Measurements from ENCODE around the gene AOPEP. TPM values are rescaled to one million over a fixed set of nuclear protein-coding genes. Genes with fewer than 3 reads are reported as not detected.
A peak's percentile ranks its signal among the peaks of the same experiment; 100 is the strongest.

The AOPEP gene
- total and polyA plus RNA-seq, 12 donors, result 110 to 250 (median 161) TPM

DNA sequence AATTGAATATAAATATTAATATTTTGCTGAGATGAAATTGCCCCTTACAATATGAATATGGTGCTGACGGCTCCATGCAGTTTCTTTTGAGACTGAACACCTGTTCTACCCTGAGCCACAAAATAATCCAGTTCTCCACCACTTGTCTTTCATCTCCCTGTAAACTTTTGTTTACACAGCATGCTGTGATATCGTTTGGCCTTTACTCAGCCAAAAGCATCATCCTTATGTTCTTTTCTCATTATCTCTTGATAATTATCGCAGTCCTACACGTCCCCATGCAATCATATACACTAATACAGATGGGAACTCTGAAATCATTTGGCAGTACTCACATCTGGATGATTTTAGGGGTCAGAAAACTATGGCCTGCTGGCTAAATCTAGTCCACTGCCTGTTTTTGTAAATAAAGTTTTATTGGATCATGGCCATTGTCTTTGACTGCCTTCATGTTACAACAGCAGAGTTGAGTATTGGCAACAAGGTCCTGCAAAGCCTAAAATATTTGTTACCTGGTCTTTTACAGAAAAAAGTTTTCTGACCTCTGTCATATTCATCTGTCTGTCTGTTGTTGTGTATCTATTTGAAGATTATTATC lies 53.3 kb downstream of the AOPEP start:
- intact Hi-C loops (cut with DNase I), result loop anchor here (1.0 to 10.0 kb wide), 14 partner anchors 93 to 348 kb away; no protein-coding TSS in a partner anchor
- H3K9me3 ChIP-seq, result no peaks in the 10 kb centered on the region
- WGBS, 2 donors, result 80% methylated on average over 4 of the region's 4 CpGs
- no peaks in the 10 kb centered on the region for H3K36me3 ChIP-seq
- H3K4me1 ChIP-seq, result peaks cover 0 to 41% (median 23%) of the 10 kb centered on the region in 9 donors
- H3K27ac ChIP-seq, result peak overlapping the region; percentile 68 to 88 (median 82)
- ATAC-seq (no peak), DNase-seq (no peak)
- TF ChIP-seq CTCF (IDR thresholded peaks at IDR 0.05), result no peak
- H3K27me3 ChIP-seq, result no peaks in the 10 kb centered on the region
- H3K4me3 ChIP-seq, result no peak overlapping the region

GRCh38 chr9:94780516-94780950 lies 54.0 kb downstream of the AOPEP start:
- DNase-seq (peak; percentile 30 to 76), ATAC-seq (peak; percentile 54 to 91 (median 83))
- Histone ChIP-seq H3K27ac (peak overlapping the region; percentile 68 to 88 (median 82)), H3K27me3 (no peaks in the 10 kb centered on the region), H3K9me3 (no peaks in the 10 kb centered on the region), H3K4me1 (peaks cover 0 to 41% (median 23%) of the 10 kb centered on the region in 9 donors), H3K36me3 (no peaks in the 10 kb centered on the region), H3K4me3 (no peak overlapping the region)
- no peak for TF ChIP-seq CTCF (IDR thresholded peaks at IDR 0.05)
- WGBS, 2 donors, result 17 to 34% methylated on average over 5 of the region's 5 CpGs
- intact Hi-C loops (cut with DNase I), result loop anchor here (1.0 to 10.0 kb wide), 13 partner anchors 92 to 347 kb away; no protein-coding TSS in a partner anchor

DNA sequence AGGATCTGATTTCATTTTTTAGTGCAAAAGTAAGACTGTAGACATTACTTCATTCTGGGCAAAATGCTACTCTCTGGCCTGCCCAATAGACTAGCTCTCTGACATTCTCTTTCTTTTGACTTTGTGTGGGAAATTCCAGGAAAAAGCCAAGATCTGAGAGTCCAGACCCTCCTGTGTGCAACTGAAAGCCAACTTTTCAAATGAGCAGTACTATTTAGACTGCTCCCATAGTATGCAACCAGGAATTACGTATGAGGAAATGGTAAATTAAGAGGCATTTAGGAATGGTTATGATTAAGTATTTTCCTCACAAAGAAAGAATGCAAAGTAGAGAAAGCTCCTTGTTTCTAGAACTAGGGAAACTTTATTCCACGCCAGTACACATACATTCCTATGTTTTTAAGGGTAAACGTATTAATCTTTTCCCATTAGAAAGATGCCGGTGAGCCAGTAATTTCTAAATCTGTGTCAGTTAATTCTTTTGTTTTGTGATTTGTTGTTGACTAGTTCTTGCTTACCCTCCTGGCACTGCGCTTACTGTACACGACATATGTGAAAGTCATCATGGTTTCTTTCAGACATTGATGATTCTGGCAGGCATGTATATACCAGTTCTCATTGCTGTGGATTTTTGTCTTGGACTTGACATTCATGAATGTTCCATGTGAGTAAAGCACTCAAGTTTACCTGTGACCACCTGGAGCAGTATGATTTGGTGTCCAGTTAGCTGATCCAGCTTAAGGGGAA lies 56.0 kb downstream of the AOPEP start:
- no peak for TF ChIP-seq CTCF (IDR thresholded peaks at IDR 0.05)
- intact Hi-C loops (cut with DNase I), result loop anchor here (1.0 to 10.0 kb wide), 15 partner anchors 90 to 348 kb away; no protein-coding TSS in a partner anchor
- Histone ChIP-seq H3K4me3 (no peak overlapping the region), H3K4me1 (peaks cover 0 to 41% (median 23%) of the 10 kb centered on the region in 9 donors), H3K36me3 (no peaks in the 10 kb centered on the region), H3K9me3 (no peaks in the 10 kb centered on the region), H3K27me3 (no peaks in the 10 kb centered on the region), H3K27ac (peak overlapping the region in 9 of 10 donors; percentile 1 to 88 (median 82))
- no peak for DNase-seq
- peak in 4 of 8 donors; percentile 14 to 54 (median 34) for ATAC-seq
- 67 to 70% methylated on average over 6 of the region's 6 CpGs for WGBS, 2 donors

DNA sequence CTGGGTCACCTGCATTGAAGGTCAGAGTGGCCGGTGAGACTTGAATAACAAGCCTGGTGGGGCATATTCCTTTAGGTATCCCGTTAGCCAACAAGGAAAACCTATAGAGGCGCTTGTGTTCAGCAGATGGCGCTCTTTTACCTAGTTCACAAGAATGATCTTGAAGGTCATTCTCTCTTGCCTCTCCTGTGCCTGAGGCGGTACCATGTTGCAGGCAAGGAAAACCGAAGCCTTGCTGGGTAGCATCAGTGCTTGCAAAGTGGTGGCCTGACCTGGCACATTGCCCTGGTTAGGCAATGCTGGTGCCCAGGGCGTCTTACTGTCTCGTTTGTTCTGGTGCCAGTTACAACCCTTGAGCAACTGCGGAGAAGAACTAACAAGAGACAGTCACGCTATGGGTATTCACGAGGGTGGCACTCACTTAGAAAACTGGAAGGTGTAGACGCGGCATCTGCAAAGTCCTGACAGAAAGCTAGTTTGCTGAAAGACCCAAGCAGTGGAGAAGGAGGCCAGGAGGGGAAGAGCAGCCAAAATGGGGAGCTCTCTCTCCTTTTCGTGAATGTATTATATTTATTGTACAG lies 56.7 kb downstream of the AOPEP start:
- DNase-seq (peak; percentile 34 to 86), ATAC-seq (peak; percentile 79 to 88 (median 83))
- intact Hi-C loops (cut with DNase I), result loop anchor here (1.0 to 10.0 kb wide), 15 partner anchors 89 to 348 kb away; no protein-coding TSS in a partner anchor
- H3K4me3 ChIP-seq, result no peak overlapping the region
- no peaks in the 10 kb centered on the region for H3K9me3 ChIP-seq
- H3K36me3 ChIP-seq, result no peaks in the 10 kb centered on the region
- WGBS, 2 donors, result 45 to 50% methylated on average over 14 of the region's 14 CpGs
- H3K4me1 ChIP-seq, result peaks cover 0 to 41% (median 23%) of the 10 kb centered on the region in 9 donors
- no peaks in the 10 kb centered on the region for H3K27me3 ChIP-seq
- TF ChIP-seq CTCF (IDR thresholded peaks at IDR 0.05), result peak; percentile 44 to 87 (median 73)
- H3K27ac ChIP-seq, result peak overlapping the region in 9 of 10 donors; percentile 1 to 88 (median 82)
